Measurements from ENCODE around the gene SNX17. TPM values are rescaled to one million over a fixed set of nuclear protein-coding genes. Genes with fewer than 3 reads are reported as not detected.

The SNX17 gene
- total and polyA plus RNA-seq, 2 of the 13 experiments (the other 11 are each of a cell fraction or from before 2014, with no cell fraction given) = 75.0 to 109 TPM

DNA sequence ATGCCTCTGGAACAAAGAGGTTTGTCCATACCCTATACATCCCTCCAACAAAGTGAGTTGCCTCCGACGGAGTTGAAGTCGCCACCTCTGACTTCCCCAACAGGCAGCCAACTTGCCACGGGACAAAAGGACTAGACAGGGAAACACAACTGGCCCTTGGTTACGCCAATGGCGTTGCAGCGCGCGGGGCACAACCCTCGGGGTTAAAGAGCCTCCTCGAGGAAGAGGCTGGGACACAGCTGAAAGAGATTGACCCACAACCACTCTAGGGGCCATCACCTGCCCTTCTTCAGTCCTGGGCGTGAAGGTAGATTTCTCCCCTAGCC, 14.4 kb upstream of the SNX17 start (continued):
- TF ChIP-seq ZNF484 (CRISPR knock-in tag; IDR thresholded peaks at IDR 0.05; ENCODE audit: borderline replicate concordance, low read depth) = 0 out of 2 replicates have a peak, but pooled peaks have one; percentile 50
- TF ChIP-seq, protein P1, sequence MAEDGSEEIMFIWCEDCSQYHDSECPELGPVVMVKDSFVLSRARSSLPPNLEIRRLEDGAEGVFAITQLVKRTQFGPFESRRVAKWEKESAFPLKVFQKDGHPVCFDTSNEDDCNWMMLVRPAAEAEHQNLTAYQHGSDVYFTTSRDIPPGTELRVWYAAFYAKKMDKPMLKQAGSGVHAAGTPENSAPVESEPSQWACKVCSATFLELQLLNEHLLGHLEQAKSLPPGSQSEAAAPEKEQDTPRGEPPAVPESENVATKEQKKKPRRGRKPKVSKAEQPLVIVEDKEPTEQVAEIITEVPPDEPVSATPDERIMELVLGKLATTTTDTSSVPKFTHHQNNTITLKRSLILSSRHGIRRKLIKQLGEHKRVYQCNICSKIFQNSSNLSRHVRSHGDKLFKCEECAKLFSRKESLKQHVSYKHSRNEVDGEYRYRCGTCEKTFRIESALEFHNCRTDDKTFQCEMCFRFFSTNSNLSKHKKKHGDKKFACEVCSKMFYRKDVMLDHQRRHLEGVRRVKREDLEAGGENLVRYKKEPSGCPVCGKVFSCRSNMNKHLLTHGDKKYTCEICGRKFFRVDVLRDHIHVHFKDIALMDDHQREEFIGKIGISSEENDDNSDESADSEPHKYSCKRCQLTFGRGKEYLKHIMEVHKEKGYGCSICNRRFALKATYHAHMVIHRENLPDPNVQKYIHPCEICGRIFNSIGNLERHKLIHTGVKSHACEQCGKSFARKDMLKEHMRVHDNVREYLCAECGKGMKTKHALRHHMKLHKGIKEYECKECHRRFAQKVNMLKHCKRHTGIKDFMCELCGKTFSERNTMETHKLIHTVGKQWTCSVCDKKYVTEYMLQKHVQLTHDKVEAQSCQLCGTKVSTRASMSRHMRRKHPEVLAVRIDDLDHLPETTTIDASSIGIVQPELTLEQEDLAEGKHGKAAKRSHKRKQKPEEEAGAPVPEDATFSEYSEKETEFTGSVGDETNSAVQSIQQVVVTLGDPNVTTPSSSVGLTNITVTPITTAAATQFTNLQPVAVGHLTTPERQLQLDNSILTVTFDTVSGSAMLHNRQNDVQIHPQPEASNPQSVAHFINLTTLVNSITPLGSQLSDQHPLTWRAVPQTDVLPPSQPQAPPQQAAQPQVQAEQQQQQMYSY (CRISPR knock-in tag; IDR thresholded peaks at IDR 0.05) = peak; percentile 48; the same call in 1 of the 2 replicates
- no peak for TF ChIP-seq MZF1 (CRISPR knock-in tag; IDR thresholded peaks at IDR 0.05; ENCODE audit: borderline replicate concordance)
- TF ChIP-seq KLF12 (CRISPR knock-in tag; IDR thresholded peaks at IDR 0.05; ENCODE audit: borderline replicate concordance) = no peak
- TF ChIP-seq ERF (CRISPR knock-in tag; IDR thresholded peaks at IDR 0.05) = peak; percentile 14; the same call in 1 of the 2 replicates
- TF ChIP-seq SNAI1 (CRISPR knock-in tag; IDR thresholded peaks at IDR 0.05; ENCODE audit: borderline replicate concordance) = 0 out of 2 replicates have a peak, but pooled peaks have one; percentile 39
- TF ChIP-seq JUNB (CRISPR knock-in tag; IDR thresholded peaks at IDR 0.05; ENCODE audit: borderline replicate concordance) = no peak
- TF ChIP-seq FOXM1 (CRISPR knock-in tag; IDR thresholded peaks at IDR 0.05) = no peak
- peak; percentile 53 for TF ChIP-seq AGO2 (optimal IDR thresholded peaks at IDR 0.05; ENCODE audit: low read depth, low read length)
- TF ChIP-seq E2F5 (CRISPR knock-in tag; conservative IDR thresholded peaks at IDR 0.05) = peak; percentile 72
- TF ChIP-seq, protein P2, sequence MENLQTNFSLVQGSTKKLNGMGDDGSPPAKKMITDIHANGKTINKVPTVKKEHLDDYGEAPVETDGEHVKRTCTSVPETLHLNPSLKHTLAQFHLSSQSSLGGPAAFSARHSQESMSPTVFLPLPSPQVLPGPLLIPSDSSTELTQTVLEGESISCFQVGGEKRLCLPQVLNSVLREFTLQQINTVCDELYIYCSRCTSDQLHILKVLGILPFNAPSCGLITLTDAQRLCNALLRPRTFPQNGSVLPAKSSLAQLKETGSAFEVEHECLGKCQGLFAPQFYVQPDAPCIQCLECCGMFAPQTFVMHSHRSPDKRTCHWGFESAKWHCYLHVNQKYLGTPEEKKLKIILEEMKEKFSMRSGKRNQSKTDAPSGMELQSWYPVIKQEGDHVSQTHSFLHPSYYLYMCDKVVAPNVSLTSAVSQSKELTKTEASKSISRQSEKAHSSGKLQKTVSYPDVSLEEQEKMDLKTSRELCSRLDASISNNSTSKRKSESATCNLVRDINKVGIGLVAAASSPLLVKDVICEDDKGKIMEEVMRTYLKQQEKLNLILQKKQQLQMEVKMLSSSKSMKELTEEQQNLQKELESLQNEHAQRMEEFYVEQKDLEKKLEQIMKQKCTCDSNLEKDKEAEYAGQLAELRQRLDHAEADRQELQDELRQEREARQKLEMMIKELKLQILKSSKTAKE (CRISPR knock-in tag; IDR thresholded peaks at IDR 0.05; ENCODE audit: borderline replicate concordance) = 0 out of 2 replicates have a peak, but pooled peaks have one; percentile 28
- no peak for TF ChIP-seq SP5 (CRISPR knock-in tag; IDR thresholded peaks at IDR 0.05; ENCODE audit: borderline replicate concordance, low read depth)
- TF ChIP-seq ZBTB34 (CRISPR knock-in tag; IDR thresholded peaks at IDR 0.05) = no peak
- TF ChIP-seq, protein P3, sequence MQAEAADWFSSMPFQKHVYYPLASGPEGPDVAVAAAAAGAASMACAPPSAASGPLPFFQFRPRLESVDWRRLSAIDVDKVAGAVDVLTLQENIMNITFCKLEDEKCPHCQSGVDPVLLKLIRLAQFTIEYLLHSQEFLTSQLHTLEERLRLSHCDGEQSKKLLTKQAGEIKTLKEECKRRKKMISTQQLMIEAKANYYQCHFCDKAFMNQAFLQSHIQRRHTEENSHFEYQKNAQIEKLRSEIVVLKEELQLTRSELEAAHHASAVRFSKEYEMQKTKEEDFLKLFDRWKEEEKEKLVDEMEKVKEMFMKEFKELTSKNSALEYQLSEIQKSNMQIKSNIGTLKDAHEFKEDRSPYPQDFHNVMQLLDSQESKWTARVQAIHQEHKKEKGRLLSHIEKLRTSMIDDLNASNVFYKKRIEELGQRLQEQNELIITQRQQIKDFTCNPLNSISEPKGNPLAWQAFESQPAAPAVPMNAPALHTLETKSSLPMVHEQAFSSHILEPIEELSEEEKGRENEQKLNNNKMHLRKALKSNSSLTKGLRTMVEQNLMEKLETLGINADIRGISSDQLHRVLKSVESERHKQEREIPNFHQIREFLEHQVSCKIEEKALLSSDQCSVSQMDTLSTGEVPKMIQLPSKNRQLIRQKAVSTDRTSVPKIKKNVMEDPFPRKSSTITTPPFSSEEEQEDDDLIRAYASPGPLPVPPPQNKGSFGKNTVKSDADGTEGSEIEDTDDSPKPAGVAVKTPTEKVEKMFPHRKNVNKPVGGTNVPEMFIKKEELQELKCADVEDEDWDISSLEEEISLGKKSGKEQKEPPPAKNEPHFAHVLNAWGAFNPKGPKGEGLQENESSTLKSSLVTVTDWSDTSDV (CRISPR knock-in tag; IDR thresholded peaks at IDR 0.05) = 0 out of 2 replicates have a peak, but pooled peaks have one; percentile 14
- TF ChIP-seq, protein P4, sequence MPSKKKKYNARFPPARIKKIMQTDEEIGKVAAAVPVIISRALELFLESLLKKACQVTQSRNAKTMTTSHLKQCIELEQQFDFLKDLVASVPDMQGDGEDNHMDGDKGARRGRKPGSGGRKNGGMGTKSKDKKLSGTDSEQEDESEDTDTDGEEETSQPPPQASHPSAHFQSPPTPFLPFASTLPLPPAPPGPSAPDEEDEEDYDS (CRISPR knock-in tag; IDR thresholded peaks at IDR 0.05) = peak; percentile 69
- TF ChIP-seq ZNF207 (IDR thresholded peaks at IDR 0.05; ENCODE audit: borderline replicate concordance) = no peak
- TF ChIP-seq ELF1 (CRISPR knock-in tag; IDR thresholded peaks at IDR 0.05) = no peak
- TF ChIP-seq AKAP8 (CRISPR knock-in tag; IDR thresholded peaks at IDR 0.05) = 0 out of 2 replicates have a peak, but pooled peaks have one; percentile 40
- TF ChIP-seq SIN3A (IDR thresholded peaks at IDR 0.05; ENCODE audit: borderline replicate concordance, low read depth, low read length) = 0 out of 2 replicates have a peak, but pooled peaks have one; percentile 27

Data from HepG2 (cell line).